Mononuclear cell (primary cell): Measurements from ENCODE around the gene TXNRD3. TPM values are rescaled to one million over a fixed set of nuclear protein-coding genes. Genes with fewer than 3 reads are reported as not detected.

Experiments used
- H3K27me3 ChIP-seq: 2 replicates; pipeline ENCODE4 v1.6.0; 2011; ENCODE audit warnings: low read length, control low read depth; ENCODE audit not compliant: insufficient read depth
- H3K4me1 ChIP-seq: 2 replicates; pipeline ENCODE4 v1.5.1; 2011; ENCODE audit warnings: mild to moderate bottlenecking, low read length, control low read depth; ENCODE audit not compliant: insufficient read depth
- H3K4me3 ChIP-seq: 2 replicates; pipeline ENCODE4 v1.5.1; 2011; ENCODE audit warnings: mild to moderate bottlenecking, low read length, moderate library complexity
- H3K9me3 ChIP-seq: 2 replicates; pipeline ENCODE4 v1.5.1; 2011; ENCODE audit warnings: low read depth, mild to moderate bottlenecking, control low read depth, low read length
- total RNA-seq: library from RNA; depleted of rRNA; stranded (reverse); fragments of >200 nt; gene quantifications from one replicate; pipeline ENCODE4 v1.2.3, GENCODE V29; 2012

The TXNRD3 gene
- total RNA-seq, 1 donor = 1.4 TPM

DNA sequence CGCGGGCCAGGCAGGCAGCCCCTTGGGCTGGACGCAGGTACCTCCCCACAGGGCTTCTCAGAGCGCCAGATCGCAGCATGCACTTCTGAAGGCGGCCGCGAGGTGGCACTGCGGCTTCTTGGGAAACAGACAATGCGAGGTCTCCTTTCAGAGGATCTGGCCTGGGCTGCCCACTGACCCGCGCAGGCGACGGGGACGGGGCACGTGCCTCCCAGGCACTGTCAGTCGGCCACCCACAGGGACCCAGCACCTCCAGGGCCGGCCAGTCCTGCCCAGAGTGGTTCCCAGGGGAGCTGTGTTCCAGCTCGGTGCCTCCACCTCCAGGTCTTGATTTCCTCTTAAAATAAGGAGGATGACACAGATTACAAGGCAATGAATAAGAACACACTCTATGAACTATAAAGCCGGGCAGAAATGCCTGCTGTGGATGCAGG lies 24.4 kb upstream of the TXNRD3 start:
- no peaks in the 10 kb centered on the region for H3K27me3 ChIP-seq
- H3K9me3 ChIP-seq = no peaks in the 10 kb centered on the region
- peaks cover 7% of the 10 kb centered on the region for H3K4me1 ChIP-seq
- H3K4me3 ChIP-seq = no peak overlapping the region

DNA sequence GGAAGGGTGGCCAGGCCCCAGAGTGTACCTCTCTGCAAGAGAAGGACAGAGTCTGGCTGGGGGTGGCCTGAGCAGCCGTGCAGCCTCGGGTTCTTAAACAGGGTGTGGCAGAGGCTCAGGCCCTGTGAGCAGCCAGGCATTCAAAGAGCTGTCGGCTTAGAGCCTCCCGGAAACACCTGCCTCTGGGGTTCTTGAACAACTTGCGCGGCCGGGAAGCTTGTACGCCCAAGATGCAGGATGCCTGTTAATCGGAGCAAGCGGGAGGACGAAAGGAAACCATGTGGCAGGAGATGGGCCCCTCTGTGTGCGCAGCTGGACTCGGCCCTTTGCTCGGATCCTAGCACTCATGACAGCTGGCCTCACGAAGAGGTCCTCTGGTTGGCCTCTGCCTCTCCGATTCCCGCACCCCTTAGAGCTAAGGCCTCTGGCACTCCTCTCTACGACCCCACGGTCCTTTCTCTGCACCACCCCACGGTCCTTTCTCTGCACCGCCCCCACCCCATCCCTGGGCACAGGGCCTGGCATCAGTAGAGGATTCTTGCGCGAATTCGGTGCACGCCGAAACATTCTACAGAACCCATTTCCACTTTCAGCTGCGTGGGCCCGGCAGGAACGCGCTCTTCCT lies 23.9 kb upstream of the TXNRD3 start:
- Histone ChIP-seq H3K4me1 (peaks cover 7% of the 10 kb centered on the region), H3K27me3 (no peaks in the 10 kb centered on the region), H3K9me3 (peaks cover 4% of the 10 kb centered on the region), H3K4me3 (no peak overlapping the region)

DNA sequence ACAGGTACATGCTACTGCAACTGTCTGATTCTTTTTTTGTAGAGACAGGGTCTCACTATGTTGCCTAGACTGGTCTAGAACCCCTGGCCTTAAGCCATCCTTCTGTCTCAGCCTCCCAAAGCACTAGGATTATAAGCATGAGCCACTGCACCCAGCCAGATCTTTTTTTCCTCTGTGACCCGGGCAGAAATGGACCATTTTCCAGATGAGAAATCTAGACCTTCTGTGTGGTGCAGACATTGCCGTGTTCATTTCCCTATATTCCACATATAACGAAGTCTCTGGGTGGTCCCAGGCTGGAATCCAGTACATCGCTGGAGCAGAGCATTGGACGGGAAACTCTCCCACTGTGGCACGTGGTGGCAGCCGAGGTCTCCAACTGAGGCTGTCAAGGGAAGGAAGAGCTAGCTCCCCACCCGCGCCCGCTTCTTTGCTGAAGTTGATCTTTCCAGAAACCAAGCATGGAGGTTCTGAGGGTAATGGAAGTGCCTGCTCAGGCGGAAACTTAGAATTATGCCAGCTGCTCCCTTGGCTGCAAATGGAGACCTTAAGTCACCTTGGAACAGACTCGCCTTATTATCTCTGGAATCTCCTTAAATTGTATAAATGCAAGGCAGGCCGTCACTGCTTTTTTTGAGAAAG lies 23.1 kb upstream of the TXNRD3 start:
- peaks cover 8% of the 10 kb centered on the region for H3K9me3 ChIP-seq
- peaks cover 7% of the 10 kb centered on the region for H3K4me1 ChIP-seq
- no peaks in the 10 kb centered on the region for H3K27me3 ChIP-seq
- no peak overlapping the region for H3K4me3 ChIP-seq

DNA sequence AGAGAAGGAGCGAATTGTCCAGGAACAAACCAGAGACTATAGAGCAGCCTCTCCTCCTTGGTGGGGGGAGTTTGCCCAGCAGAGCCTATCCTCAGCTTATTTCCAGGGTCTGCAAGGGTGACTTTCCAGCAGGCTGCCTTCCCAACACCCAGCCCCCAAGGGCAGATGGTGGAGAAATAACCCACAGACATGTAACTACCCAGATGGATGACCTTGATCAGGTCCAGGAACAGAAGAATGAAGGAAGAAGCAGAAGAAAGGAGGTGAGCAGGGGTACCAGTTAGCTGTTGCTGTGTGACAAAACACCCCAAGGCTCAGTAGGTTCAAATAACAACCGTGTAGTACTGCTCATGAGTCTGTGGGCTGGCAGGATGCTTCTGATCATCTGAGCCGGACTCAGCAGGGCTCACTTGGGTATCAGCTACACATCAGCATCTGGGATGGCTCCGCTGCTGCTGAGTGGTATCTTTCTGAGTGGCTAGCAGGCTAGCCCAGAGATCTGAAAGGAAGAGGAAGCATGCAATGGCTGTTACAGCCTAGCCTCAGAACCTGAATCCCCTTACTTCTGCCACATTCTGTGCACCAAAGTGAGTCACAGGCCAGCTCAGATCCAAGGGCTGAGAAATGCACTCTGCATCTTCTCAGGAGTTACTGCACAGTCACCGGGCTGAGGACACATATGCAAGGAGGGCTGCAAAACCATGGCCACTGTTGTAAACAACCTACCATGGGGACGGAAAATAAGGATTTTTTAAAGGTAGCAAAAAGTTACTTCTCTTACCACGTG lies 22.2 kb upstream of the TXNRD3 start:
- Histone ChIP-seq H3K4me3 (no peak overlapping the region), H3K9me3 (peaks cover 8% of the 10 kb centered on the region), H3K27me3 (no peaks in the 10 kb centered on the region), H3K4me1 (peaks cover 7% of the 10 kb centered on the region)

DNA sequence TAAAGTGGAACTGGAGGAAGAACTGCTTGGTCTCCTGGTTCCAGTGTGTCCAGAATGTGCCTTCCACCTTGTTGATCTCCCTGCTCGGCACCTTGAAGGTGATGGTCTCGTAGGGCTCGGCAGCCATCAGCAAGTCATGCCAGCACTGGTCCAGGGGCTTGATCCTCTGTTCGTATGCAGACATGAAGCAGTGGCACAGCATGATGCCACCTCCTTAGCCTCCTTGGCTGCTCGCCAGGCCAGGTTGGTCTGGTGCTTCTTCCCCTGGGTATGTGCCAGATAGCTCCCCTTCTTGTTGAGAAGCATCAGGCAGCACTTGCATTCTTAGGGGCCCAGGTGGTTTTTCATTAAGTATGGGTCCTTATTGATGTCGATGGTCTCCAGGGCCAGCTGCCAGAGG lies 17.8 kb upstream of the TXNRD3 start:
- H3K9me3 ChIP-seq = peaks cover 8% of the 10 kb centered on the region
- H3K4me1 ChIP-seq = no peaks in the 10 kb centered on the region
- H3K27me3 ChIP-seq = no peaks in the 10 kb centered on the region
- H3K4me3 ChIP-seq = no peak overlapping the region

DNA sequence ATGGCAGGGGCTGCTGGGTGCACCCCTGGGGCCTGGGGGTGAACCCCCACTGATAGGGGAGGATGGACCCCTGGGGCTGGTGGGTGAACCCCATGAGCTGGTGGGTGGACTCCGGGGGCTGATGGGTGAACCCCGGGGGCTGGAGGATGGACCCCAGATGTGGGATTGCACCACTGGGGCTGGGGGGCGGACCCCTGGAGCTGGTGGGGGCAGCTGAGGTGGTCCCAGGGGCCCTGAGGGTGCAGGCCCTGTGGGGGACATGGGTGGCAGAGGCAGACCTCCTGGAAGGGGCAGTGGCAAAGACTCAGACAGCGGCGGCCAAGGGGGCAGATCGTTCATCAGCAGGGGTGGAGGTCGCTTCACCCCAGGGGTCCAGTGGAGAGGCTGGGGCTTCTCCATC lies 17.4 kb upstream of the TXNRD3 start:
- peaks cover 8% of the 10 kb centered on the region for H3K9me3 ChIP-seq
- H3K4me3 ChIP-seq = no peak overlapping the region
- H3K27me3 ChIP-seq = no peaks in the 10 kb centered on the region
- no peaks in the 10 kb centered on the region for H3K4me1 ChIP-seq

DNA sequence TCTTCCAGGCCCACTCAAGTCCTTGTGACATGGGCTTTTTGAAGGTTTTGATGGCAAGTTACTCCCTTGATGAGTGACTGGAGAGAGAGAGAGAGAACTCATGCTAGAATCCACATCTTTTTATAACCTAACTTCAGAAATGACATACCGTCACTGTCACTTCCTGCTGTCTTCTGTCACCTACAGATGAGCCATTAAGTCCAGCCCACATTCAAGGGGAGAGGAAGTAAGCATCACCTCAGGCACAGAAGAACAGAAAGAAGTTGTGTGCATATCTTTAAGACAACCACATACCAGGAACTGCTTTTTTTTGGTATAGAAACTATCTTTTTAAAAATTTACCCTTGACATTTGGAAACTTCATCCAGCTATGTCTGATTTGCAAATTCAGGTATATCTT lies 16.6 kb upstream of the TXNRD3 start:
- Histone ChIP-seq H3K9me3 (peaks cover 8% of the 10 kb centered on the region), H3K4me1 (no peaks in the 10 kb centered on the region), H3K27me3 (no peaks in the 10 kb centered on the region), H3K4me3 (no peak overlapping the region)

DNA sequence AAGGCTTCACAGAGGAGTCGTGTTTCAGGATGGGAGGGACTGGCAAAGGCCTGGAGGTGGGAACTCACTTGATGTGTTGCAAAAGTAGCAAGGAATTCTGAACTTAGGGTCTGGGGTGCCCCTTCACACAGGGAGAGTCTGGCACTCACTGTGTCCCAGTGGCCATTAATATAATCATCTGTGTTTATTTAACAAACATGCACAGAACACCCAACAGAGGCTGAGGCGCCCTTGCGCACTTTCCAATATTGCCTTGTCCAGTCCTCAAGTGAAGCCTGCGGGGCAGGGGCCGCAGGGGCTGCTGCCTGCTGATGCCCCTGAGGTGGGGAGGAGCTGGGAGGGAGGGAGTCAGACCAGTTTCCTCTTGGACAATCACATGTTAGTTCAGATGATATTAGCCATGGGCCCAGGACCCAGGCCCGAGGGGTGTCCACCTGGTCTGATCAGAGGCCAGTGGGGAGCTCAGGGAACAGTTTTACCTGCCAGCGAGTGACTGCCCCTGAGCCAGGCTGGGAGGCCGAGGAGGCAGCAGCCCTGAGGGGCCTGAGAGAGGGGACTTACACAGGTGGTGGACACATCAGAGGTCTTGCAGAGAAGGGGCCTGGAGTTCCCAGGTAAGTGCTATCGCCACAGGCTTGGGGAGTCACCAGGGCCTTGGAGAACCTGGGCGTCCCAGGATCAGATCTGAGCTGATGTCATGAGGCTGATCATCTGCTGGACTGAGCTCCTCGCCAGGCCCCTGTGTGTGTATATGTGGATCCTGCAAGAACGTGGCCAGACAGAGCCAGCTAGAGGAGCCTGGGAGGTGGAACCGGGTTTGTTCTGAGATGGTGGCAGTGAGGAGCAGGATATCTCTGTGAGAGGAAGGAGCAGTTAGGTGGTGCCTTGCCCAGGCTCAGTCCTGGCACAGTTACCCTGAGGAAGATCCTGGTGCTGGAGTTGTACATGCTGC lies 13.8 kb upstream of the TXNRD3 start:
- H3K27me3 ChIP-seq = no peaks in the 10 kb centered on the region
- H3K4me3 ChIP-seq = no peak overlapping the region
- peaks cover 4% of the 10 kb centered on the region for H3K9me3 ChIP-seq
- no peaks in the 10 kb centered on the region for H3K4me1 ChIP-seq

DNA sequence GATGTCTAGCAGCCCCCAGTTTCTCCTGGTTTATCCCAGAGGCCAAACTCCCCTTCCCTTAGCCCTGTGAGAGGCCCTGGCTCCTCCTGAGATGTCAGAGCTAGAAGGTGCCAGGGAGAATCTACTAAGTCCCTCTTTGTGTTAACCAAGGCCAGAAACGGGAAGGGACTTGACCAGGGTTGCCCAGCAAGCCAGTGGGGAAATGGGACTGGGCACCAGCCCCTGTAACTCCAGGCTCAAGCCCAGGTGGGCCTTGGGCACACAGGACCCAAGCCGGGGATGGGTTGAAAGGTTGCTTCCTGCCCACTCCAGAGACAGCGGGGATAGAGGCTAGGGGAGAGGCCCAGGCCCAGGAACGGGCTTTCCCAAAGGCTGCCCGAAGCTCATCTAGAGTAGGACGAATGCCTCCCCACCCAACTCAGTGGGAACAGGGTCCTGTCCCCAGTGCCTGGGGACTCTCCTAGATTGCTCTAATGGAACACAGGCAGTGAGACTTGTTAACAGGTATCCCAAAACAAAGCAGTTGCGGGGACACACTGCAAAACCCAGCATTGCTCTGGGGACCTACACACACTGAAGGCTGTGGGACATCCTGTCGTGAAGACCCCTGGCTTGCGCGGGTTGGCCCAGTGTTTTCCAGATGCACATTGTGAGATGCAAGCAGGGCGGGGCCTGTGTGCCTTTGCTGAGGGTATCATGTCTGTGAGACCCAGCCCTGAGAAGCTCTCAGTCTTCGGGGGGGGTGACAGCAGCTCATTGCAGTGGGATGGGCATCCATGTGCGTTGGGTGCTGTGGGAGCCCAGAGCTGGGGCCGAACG lies 12.9 kb upstream of the TXNRD3 start:
- Histone ChIP-seq H3K27me3 (no peaks in the 10 kb centered on the region), H3K9me3 (no peaks in the 10 kb centered on the region), H3K4me3 (no peak overlapping the region), H3K4me1 (no peaks in the 10 kb centered on the region)

DNA sequence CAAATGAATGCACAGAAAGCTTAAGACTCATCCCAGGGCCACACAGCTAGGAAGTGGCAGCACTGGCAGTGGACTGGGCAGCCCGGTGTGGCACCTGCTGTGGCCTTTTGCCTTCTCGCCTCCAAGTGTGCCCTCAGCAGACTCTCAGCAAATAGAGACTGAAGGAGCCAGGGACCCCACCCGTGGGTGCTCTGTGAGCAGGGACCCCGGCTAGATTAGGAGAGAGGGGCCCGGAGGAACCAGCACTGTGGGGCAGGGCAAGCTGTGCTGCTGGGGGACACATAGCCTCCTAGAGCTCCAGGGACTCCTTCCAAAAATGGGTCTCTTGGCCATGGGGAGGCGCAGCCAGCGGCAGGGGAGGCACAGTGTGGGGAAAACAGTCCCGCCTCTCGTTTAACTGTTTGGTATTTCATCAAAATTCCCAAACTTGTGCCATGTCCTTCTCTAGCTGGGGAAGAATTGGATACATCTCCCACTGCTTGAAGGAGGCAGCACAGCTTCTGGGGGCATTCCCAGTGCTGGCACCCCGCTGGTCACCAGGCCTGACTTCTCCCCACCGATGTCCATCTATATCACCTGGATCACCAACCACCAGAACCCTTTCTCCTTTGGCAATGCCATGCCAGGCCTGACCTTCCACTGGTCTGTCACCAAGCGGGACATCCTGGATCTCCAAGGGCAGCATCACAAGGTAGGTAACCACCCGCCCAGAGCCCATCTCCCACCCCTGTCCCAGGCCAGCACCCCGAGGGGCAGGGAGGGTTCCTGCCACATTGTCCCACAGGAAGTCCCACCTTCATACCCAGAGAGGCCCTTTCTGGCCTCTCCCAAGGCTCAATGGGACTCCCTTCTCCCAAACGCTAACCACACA lies 12.0 kb upstream of the TXNRD3 start:
- Histone ChIP-seq H3K27me3 (no peaks in the 10 kb centered on the region), H3K9me3 (no peaks in the 10 kb centered on the region), H3K4me3 (no peak overlapping the region), H3K4me1 (no peaks in the 10 kb centered on the region)

DNA sequence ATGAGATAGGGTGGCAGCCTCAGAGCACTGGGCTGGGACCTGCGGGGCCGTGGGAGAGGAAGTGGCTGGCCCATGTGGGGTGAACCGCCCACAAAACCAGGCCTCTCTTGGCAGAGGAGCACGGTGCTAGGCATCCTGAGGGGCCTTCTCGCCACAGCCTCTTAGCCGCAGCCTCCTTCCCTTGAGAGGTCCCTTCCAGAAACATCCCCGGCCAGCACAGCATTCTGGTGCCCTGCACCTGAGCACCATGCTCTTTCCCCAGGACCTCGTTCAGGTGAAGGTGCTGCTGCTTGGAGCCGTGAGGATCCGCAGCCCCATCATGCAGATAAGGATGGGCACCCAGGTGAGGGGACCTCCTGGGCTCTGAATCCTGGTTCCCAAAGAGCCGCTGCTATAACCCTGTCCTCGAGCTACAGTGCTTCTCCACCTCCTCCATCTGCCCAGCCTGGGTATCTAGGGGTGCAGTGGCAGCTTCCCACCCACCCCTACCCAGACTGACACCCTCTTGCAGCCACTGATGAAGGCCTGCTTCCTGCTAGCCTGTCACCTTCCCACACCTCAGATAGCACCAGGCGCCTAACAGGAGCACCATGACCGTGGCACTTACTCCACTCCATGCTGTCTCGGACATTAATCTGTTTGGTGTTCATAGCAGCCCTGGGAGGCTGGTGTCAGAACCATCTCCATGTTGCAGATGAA lies 11.2 kb upstream of the TXNRD3 start:
- H3K27me3 ChIP-seq = no peaks in the 10 kb centered on the region
- H3K4me3 ChIP-seq = no peak overlapping the region
- no peaks in the 10 kb centered on the region for H3K9me3 ChIP-seq
- no peaks in the 10 kb centered on the region for H3K4me1 ChIP-seq

DNA sequence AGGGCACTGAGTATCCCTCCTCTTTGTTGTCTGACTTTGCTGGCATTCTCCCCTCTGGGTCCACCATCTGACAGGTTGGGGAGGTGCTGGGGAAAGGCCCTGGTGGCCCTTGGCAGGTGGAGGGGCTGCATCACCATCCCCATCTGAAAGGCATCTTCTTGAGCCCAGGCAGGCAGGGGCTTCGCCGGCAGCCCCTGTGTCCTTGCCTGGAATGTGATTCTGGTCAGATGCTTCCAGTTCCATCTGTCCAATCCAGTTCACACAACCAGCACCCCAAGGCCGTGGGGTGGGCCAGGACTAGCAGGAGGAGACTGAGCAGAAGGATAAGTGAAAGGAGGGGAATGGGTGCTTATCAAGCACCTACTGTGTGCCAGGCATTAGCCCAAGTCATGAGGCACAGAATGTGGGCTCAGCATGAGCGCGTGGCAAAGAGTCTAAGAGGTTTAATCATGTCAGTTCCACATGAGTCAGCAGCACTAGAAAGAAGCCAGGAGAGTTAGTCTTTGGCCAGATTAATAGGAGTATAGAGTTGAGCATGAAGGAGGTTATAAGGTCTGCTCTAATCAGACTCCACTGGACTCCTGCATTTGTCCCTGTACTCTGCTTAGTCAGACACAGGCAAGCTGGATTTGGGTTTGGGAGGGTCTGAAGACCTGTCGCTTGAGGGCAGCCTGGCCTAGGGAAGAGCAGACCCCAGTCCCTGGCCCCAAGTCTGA lies 10.5 kb upstream of the TXNRD3 start:
- H3K27me3 ChIP-seq = no peaks in the 10 kb centered on the region
- H3K4me3 ChIP-seq = no peak overlapping the region
- no peaks in the 10 kb centered on the region for H3K4me1 ChIP-seq
- H3K9me3 ChIP-seq = no peaks in the 10 kb centered on the region
